Body of pancreas (tissue), 4 donors: Measurements from ENCODE around the gene HOXD13. TPM values are rescaled to one million over a fixed set of nuclear protein-coding genes. Genes with fewer than 3 reads are reported as not detected.

Source experiments
- ATAC-seq: fragments of 150-250 bp; one replicate; pipeline ENCODE4 v1.9.1; 2016
- DNase-seq, 4 donors: peaks; one replicate each; pipeline ENCODE4 v3.0.0-alpha.2; 2019
- H3K27ac ChIP-seq, 4 donors: fragments of 200-600 bp; sonication (generic); 1 replicate in 3 of 4; 2 replicates in 1 of 4; pipeline versions ENCODE4 v1.5.1 to v1.6.1; 2016 to 2019; ENCODE audit warnings: mild to moderate bottlenecking in 1 of 4, mixed read lengths in 1 of 4, moderate library complexity in 1 of 4
- H3K27me3 ChIP-seq, 2 donors: fragments of 200-600 bp; sonication (generic); one replicate each; pipeline ENCODE4 v1.6.0; 2016; ENCODE audit warnings: mild to moderate bottlenecking in 1 of 2
- H3K36me3 ChIP-seq, 2 donors: fragments of 200-600 bp; sonication (generic); replicated peaks in 1 of 2; 2 replicates each; pipeline ENCODE4 v1.5.1; 2016; ENCODE audit warnings: low read depth in 2 of 2; ENCODE audit not compliant: insufficient read depth in 1 of 2
- H3K4me1 ChIP-seq: fragments of 200-600 bp; sonication (generic); one replicate; pipeline ENCODE4 v1.6.0; 2016
- H3K4me3 ChIP-seq, 2 donors: fragments of 200-600 bp; sonication (generic); 1 replicate in 1 of 2; 2 replicates in 1 of 2; pipeline ENCODE4 v1.5.1; 2016 to 2019
- H3K9me3 ChIP-seq, 3 donors: fragments of 200-600 bp; sonication (generic); 1 replicate in 2 of 3; 2 replicates in 1 of 3; pipeline ENCODE4 v1.5.1; 2016
- POLR2A ChIP-seq, 3 donors: fragments of 450-650 bp; IDR thresholded peaks; one replicate each; pipeline ENCODE4 v1.6.1; 2016; ENCODE audit warnings: antibody characterized with exemption in 3 of 3, mild to moderate bottlenecking in 2 of 3
- WGBS, 2 donors: methylation state at CpG; one replicate each; pipeline ENCODE4 v1.1.5; 2017; 5-methylcytosine and 5-hydroxymethylcytosine counted together
- intact Hi-C: fragments of 100-400 bp; cut with DNase I; formaldehyde crosslinking; loops from one replicate; pipeline ENCODE4 v1.15.1; 2023
- total RNA-seq, 2 donors: library from RNA; depleted of rRNA; stranded (reverse); fragments of >200 nt; gene quantifications; one replicate each; pipeline ENCODE4 v1.1.0, GENCODE V29; 2016
- TF ChIP-seq, protein P1 (sequence below), 7 experiments: fragments of 450-650 bp in 4 of 7; fragments of 200-600 bp in 3 of 7; sonication (generic) in 3 of 7; IDR thresholded peaks; one replicate each; pipeline ENCODE4 v1.5.1; 2016 to 2019; ENCODE audit warnings: antibody characterized with exemption in 7 of 7

HOXD13 gene
- total RNA-seq, 2 donors from 2014 or later = not detected

DNA sequence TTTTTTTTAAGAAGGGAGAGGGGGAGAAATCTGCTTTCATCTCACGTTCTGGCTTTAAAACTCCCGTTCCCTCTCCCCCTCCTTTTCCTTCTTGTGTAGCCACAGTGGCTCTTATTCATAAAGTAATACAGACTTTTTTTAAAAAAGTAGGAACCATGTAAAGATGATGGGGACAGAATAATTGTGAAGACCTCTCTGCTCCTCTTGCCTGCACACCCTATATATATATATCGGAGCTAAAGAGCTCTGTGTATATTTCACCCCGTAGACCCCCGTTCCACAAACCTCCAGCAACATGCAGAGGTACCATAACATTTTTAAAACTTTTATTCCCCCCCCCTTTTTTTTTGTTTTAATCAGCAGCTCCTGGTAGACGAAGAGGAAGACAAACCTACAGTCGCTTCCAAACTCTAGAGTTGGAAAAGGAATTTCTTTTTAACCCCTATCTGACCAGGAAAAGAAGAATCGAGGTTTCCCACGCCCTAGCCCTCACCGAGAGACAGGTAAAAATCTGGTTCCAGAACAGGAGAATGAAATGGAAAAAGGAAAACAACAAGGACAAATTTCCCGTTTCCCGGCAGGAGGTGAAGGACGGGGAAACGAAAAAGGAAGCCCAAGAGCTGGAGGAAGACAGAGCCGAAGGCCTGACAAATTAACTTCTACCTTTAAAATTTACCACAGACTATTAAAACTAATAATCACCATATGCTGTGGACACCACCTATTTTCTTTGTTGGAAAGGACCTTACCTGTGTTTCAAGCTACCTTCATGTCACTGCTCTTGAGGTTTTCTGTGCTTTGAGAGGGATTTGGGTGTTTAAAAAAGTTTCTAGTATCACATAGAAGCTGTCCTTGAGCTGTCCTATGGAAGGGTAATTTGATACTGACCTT is 38.7 kb downstream of the HOXD13 start:
- ATAC-seq (no peak), DNase-seq (no peak)
- intact Hi-C loops = no loop called here
- Histone ChIP-seq H3K27ac (no peak overlapping the region), H3K4me3 (no peak overlapping the region), H3K4me1 (peaks cover 16% of the 10 kb centered on the region), H3K36me3 (no peaks in the 10 kb centered on the region), H3K9me3 (no peaks in the 10 kb centered on the region), H3K27me3 (peaks cover 0 to 75% of the 10 kb centered on the region in 2 donors)
- TF ChIP-seq POLR2A (IDR thresholded peaks at IDR 0.05) = no peak
- TF ChIP-seq, protein P1, sequence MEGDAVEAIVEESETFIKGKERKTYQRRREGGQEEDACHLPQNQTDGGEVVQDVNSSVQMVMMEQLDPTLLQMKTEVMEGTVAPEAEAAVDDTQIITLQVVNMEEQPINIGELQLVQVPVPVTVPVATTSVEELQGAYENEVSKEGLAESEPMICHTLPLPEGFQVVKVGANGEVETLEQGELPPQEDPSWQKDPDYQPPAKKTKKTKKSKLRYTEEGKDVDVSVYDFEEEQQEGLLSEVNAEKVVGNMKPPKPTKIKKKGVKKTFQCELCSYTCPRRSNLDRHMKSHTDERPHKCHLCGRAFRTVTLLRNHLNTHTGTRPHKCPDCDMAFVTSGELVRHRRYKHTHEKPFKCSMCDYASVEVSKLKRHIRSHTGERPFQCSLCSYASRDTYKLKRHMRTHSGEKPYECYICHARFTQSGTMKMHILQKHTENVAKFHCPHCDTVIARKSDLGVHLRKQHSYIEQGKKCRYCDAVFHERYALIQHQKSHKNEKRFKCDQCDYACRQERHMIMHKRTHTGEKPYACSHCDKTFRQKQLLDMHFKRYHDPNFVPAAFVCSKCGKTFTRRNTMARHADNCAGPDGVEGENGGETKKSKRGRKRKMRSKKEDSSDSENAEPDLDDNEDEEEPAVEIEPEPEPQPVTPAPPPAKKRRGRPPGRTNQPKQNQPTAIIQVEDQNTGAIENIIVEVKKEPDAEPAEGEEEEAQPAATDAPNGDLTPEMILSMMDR (IDR thresholded peaks at IDR 0.05) = no peak
- 11 to 14% methylated on average over 15 of the region's 15 CpGs for WGBS, 2 donors

DNA sequence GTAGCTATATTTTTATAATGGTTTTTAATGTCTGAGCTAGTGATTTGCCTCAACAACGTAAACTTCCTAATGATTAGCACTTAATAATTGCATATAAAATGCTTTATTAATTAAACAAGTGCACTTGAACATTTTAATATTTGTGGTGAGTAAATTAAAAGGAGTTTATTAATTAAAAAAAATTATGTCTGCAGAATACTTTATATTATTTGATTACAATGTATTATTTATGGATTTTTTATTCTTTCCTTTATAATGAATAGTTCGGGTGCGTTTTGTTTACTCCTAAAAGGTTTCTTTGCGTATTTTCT is 39.3 kb downstream of the HOXD13 start:
- DNase-seq = no peak

DNA sequence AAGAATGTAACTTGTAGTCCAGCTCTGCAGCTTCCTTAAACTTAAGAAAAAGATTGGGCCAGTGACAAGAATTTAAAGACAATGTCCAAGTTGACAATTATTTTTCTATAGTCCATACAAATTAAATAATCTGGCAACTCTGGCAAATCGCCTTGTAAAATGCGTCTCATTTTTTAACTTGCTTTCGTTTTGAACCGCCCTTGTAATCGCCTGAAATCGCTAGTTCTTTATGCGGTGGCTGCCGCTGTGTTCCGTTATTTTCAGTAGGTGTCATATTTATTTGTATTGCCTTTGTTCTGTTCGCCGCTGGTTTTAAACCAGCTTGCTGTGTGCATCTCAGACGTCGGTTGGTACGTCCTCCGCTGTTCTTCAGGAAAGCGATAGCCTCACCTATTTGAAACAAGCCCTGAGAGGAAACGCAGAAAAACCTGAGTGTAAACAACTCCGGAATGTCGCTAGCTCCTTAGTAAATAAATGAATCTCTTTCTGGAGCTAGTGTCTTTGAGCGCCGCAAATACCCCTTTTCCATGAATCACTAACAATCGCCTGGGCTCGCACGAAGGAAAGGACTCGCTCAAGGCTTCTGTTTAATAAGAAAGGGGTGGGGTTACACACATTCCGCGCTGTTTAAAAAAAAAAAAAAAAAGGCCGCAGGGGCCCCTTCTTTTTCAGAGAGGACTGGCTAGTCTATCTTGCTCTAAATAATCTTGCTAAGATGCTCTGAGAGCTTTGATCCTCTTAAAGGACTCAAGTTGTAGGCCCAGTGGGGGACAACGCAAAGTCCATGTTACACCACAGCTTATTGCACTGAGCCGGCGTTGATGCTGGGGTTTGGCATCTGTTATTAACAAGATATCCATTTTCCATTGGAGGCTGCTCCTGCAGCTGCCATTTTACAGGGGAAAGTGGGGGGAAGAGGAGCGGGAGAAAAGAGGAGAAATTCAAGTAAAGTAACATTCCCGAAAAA is 40.0 kb downstream of the HOXD13 start:
- no peak overlapping the region for H3K27ac ChIP-seq
- ATAC-seq (no peak), DNase-seq (no peak)
- H3K9me3 ChIP-seq = no peaks in the 10 kb centered on the region
- 8 to 15% methylated on average over 33 of the region's 33 CpGs for WGBS, 2 donors
- TF ChIP-seq POLR2A (IDR thresholded peaks at IDR 0.05) = no peak
- TF ChIP-seq, protein P1 (IDR thresholded peaks at IDR 0.05) = no peak
- peaks cover 25% of the 10 kb centered on the region for H3K4me1 ChIP-seq
- H3K4me3 ChIP-seq = no peak overlapping the region
- H3K36me3 ChIP-seq = no peaks in the 10 kb centered on the region
- intact Hi-C loops = no loop called here
- H3K27me3 ChIP-seq = peaks cover 0 to 84% of the 10 kb centered on the region in 2 donors

More for the DNA sequence above, 39.3 kb downstream of the HOXD13 start:
- intact Hi-C loops = no loop called here
- WGBS, 2 donors = 5 to 20% methylated on average over 4 of the region's 4 CpGs
- no peaks in the 10 kb centered on the region for H3K36me3 ChIP-seq
- no peaks in the 10 kb centered on the region for H3K9me3 ChIP-seq
- no peak for ATAC-seq
- H3K27ac ChIP-seq = no peak overlapping the region
- peaks cover 22% of the 10 kb centered on the region for H3K4me1 ChIP-seq
- no peak for TF ChIP-seq POLR2A (IDR thresholded peaks at IDR 0.05)
- TF ChIP-seq, protein P1 (IDR thresholded peaks at IDR 0.05) = no peak
- peaks cover 0 to 81% of the 10 kb centered on the region in 2 donors for H3K27me3 ChIP-seq
- no peak overlapping the region for H3K4me3 ChIP-seq

DNA sequence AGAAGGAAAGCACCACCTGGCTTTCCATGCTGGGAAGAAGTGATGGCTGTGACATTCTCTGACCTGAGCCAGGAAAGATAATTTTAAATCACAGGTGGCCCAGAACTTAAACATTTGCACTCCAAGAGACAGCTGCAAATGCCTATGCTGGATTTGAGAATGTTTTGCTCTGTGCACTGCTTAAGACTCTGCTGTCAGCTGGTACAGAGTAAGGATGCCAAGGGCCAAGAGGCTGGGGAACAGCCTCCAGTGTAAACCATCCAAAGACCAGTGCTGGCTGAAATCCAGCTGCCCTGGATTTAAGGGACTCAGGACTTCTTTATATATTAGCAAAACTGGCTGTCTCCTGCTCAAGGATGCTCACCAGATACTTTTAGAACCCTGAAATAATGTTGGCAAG is 40.9 kb downstream of the HOXD13 start:
- Histone ChIP-seq H3K9me3 (no peaks in the 10 kb centered on the region), H3K27ac (no peak overlapping the region), H3K4me3 (no peak overlapping the region), H3K27me3 (peaks cover 0 to 80% of the 10 kb centered on the region in 2 donors), H3K36me3 (no peaks in the 10 kb centered on the region), H3K4me1 (peaks cover 25% of the 10 kb centered on the region)
- ATAC-seq = no peak
- intact Hi-C loops = no loop called here
- TF ChIP-seq, protein P1 (IDR thresholded peaks at IDR 0.05) = no peak
- TF ChIP-seq POLR2A (IDR thresholded peaks at IDR 0.05) = no peak
- no peak for DNase-seq
